Measurements from ENCODE around the gene METRNL.
"Not testable (repeated sequence)": the region's sequence is repeated elsewhere in the genome, so short reads cannot be mapped to it uniquely, and the experiment has no call there.

The METRNL gene

DNA sequence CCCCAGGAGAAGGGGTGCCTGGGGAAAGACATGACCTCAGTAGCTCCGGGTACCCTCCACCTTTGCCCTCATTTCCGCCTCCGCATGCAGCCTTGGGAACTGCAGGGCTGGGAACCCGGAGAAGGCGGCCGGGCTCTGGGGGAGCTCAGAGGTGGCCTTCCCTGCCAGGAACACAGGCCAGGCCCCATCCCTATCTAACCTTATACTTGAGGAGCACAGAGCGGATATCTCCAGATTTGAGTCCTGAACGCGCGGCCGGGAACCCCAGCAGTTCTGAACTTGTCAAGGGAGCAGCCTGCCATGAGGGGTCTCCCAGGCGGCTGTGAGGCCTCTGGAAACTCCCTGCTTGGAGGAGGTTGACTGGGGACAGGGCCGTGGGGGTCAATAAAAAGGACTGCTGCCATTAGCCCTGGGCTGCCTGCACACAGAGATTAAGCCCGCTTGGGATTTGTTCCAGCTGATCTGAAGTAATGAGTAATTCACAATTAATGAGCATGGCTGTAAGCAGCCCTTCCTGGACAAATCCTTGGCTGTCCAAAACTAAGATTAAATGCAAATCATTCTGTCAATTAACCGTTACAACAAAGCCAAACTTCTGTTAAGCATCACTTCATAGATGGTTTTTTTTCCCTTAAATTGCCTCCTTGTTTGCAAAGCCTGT is 26.3 kb upstream of the METRNL start:
- no peak for DNase-seq

DNA sequence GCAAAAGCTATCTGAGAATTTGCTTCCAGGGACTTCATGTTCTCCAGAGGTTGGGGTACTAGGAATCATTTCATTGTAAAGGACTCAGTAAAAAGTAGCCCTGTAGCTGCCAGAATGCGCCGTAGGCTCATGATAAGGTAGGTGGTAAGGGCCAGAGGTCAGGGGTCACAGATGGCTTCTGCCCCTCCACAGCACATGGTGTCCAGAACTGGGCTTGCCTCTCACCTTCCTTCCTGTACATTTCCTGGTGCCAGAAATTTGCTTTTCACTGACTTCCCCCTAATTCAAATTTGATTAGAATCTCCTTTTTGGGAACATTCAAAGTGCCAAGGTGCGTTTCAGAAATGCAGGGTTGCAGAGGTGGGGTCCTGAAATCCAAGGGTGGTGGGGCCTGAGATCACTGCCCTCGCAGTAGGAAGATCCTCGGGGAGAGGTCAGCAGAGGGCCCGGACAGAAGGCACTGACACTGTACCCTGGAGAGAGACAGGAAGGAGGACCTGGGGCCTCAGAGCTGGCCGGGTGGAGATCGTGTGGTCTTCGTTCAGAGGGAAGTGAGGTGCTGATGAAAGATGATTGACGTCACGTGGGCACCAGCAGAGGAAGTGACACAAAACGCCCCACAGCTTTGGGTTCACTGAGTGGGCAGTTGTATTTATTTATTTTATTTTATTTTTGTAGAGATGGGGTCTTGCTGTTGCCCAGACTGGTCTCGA is 25.5 kb upstream of the METRNL start:
- DNase-seq = peak; percentile 44

DNA sequence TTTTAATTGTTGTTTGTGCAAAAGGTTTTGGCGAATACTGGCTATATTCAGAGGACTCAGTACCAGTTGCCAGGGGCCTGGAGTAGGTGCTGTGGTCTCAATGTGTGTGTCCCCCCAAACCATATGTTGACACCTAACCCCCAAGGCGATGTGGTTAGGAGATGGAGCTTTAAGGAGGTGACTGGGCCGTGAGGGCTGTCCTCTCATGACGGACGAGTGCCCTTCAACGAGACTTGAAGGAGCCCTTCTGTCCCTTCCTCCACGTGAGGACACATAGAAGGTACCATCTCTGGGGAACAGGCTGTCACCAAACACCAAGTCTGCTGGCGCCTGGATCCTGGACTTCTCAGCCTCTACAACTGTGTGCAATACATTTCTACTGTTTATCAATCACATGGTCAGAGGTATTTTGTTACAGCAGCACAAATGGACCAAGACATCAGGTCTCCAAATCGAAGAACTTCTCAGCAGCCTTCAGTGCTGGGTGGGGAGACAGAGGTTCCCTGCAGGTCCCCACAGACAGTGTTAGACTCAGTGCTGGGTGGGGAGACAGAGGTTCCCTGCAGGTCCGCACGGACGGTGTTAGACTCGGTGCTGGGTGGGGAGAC is 24.8 kb upstream of the METRNL start:
- DNase-seq = no peak

DNA sequence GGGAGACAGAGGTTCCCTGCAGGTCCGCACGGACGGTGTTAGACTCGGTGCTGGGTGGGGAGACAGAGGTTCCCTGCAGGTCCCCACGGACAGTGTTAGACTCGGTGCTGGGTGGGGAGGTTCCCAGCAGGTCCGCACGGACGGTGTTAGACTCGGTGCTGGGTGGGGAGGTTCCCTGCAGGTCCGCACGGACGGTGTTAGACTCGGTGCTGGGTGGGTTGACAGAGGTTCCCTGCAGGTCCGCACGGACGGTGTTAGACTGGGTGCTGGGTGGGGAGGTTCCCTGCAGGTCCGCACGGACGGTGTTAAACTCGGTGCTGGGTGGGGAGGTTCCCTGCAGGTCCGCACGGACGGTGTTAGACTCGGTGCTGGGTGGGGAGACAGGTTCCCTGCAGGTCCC is 24.2 kb upstream of the METRNL start:
- not testable (repeated sequence) for DNase-seq

DNA sequence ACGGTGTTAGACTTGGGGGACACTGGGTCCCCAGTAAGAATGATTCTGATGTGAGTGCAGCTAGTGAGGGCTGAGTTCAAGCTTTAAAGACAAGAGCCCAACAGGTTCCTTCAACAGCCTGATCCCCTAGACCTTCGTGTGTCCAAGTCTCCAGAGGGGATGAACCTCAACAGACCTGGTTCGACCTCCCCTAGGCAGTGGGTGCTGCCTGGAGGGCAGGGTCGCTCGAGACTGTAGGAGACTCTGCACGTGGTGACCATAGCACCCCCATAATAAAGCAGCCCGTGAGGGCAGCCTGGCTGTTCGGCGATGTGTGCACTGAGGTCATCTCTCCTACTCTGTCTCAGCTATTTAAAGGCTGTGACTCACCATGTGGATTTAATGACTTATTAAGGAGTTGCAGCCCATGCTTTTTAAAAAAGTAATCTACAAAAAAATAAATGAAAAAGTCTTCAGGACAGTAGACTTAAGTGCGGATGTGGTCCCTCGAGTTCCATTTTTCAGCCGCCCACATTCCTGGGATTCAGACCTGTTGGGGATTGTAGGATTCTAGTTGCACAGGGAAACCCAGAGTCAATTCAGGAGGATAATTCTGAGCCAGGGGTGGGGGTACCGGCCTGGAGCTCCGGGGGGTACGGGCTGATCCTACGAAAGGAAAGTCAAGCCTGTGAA is 23.4 kb upstream of the METRNL start:
- DNase-seq = no peak

DNA sequence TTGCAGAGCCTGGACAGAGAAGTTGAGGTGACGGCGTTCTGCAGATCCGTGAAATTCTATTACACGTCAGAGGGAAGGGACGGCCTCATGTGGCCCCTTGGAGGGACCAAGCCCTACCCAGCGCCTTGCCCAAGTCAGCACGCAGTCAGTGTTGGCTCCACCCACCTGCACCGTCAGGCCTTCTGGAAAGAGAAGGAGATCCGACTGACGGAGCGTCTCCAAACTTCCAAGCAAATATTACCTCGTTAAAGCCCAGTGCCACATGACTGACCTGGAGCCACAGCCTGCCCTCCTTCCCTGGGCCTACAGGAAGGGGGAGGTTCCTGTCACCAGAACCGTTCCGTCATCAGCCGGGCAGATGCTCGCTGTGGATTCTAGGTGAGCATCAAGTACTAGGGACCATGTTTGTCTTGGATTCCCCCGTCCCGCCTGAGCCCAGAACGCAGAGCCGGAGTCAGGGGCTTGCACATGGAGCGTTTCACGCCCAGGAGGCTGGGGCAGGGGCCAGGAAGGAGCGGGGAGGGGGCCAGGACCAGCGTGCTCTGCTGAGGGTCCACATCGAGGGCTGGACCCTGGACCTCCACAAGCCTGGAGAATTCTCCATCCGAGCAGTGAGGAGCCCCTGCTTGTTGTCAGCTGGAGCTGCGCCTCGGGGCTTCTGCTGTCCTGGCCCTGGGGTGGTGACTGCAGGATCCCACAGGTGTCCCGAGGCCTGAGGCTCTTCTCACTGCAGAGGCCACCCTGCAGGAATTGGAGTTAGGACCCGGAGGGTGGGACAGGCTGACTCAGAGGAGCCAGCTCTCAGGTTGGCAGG is 22.6 kb upstream of the METRNL start:
- DNase-seq = no peak

DNA sequence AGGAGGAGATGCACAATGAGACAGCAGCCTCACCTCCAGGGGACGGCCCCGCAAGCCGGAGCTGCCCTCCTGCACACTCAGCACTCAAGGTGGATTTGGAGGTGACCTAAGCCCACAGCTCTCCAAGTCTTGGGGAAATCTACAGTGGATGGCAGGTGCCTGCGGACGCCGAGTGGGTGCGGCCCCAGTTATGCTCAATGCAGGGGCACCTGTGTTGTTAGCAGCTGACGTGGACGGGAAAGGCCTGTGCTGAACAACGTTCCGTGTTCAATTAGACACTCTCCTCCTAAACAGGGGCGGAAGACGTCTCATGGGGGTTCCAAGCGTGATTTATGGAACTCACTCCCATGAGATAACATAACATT is 22.0 kb upstream of the METRNL start:
- no peak for DNase-seq

DNA sequence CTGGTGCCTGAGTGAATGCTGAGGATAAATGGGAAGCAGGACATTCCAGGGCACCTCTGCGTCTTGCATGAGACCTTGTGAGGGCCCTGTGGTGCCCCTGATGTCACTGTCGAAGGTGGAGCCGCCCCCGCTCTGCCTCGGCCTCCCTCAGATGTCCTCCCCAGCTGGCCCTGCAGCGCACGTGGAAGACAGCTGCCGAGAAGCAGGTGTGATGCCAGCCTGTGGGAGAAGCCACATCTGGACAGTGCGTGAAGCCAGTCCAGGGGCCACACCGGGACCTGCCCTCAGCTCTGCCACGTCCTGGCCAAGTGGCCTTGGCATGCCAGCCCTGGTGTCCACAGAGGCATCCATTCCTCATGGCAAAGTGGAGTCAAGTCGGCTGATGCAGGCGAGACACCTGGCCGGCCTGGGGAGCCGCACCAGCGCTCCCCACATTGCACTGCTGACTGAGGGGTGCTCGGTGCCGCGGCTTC is 21.6 kb upstream of the METRNL start:
- DNase-seq = no peak

DNA sequence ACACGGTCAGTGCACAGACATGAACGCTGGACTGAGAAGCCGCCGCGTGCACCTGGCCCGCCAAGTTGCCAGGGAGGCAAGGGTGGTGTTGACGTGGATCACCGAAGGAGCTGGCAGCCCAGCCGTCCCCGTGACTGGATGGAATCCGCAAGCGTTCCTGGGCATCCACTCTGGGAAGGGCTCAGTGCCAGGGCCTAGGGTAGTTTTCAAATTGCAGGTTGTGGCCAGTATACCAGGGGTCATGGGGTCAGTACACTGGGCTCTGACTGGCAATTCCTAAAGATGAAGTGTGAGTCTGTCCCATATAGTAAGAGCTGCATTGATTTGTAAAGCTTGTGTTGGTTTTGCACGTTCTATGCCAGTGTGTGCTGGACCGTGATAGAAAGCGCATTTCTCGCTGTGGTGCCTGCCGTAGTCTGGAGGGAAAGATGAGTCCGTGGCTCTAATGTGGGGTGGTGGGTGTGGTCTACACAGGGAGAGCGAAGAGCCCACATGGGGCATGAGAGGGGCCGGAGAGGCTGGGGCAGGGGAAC is 21.1 kb upstream of the METRNL start:
- DNase-seq = no peak

DNA sequence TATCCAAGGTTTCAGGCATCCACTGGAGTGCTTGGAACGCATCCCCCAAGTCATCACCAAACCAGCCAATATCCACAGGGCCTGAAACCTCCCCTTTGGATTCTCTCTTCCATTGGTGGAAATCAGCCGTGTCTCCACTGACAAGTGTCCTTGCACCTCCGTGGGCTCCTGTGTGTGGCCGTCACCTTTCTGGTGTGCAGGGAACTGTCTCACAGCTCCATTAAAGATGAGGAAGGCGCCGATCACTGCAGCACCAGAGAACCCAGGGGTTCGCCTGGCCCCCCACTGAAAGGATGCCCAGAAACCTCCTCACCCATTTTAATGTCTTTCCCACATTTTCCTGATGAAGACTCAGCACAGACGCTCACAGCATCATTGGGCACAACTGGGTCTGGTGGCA is 17.8 kb upstream of the METRNL start:
- DNase-seq = no peak

DNA sequence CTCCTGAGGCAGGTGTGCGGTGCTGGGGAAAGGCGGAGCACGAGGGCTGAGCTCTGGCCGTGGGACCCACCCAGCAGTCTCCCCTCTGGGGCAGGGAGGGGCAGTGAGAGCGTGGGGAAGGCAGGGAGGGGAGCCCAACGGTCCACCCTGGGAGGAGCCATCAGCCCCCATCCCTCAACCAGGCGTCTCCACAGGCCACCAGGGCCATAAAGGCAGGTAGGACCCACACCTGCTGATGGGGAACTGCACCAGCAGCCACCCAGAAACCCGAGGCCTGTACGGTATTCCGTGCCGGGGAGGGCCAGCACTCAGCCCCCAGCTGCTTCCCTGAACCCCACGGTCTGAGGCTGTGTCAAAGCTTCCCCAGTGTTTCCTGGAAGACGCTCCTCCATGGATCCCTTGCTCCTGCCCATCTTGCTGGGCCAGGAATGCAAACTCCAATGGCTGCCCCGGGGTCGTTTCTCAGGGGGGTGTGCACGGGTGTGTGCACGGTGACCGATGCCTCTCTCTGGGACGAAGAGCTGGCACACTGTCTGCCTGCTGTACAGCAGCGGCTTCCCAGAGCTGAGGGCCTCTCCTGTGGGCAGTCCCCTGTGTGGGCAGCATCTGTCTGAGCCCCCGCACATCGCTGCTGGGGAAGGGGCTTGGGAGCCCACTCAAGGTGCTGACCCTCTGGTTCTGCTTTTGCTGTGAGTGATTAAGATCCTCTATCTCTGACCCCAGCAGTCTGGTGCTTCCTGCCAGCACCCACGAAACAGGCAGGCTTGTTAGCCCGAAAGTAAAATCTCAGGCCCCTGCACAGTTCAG is 17.2 kb upstream of the METRNL start:
- no peak for DNase-seq

DNA sequence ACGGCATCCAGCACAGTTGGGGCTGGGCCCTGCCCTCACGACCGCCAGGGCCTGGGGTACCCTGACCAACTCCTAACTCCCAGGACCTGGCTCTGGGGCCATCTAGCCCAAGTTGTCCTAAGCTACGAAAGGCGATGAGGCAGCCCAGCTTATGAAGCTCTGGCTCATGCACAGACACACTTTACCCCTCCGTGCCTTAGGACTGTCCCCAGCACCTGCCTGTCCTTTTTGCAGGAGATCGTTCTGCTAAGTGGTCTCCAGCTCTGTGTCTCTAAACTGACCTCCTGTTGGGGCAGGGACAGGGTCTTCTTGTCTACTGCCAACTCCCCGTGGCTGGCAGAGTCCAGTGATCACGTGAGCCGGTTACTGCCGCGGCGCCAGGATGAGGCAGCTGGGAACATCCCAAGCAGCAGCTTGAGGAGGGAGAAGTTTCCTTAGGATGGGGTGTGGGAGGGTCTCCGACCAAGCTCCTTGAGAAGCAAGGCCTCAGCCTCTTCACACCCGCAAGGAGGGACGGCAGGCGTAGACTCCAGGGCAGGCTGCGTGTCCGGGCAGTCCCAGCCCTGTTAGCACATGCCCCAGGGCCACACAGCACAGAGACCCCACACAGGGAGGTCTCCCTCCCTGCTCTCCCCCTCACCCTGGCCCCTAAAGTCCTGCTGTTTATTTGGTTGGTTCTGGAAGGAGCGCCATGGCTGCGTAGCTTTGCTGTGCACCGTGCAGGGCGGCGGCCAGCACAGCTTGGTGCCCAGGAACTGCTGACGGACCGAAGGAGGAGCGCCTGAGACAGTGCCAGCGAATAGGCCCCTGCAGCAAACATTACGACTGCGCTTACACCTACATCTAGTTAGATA is 16.4 kb upstream of the METRNL start:
- DNase-seq = no peak

DNA sequence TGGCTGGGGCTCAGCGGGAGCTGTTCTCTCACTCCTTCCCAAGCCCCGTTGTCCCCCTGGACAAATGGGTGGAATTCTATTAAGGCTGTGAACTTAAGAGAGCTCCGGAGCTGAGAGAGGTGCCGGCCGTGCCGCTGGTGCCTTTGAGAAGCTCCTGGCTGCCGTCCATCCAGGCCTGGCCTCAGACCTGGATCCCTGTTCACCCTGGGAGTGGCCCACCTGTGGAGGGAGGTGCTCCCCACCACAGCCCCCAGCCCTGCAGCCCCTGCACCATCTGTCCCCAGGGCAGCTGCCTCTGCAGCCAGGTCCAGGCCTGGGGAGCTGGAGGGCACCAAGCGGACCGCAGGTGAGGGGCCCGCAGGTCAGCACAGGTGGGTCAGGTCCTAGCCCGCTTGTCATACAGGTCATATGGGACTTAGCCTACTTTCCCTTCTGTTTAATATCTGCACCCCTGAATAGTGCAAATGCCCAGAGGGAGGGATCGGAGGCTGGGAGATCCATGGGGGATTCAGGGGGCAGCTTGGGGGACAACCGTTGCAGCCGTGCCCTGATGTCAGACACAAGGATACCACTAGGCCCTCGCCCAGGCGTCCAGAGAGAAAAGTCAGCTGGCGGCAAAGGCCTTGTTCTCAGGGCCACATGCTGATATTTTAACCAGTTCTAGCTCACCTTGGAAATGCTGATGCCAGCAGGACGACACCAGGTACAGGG is 15.2 kb upstream of the METRNL start:
- no peak for DNase-seq

DNA sequence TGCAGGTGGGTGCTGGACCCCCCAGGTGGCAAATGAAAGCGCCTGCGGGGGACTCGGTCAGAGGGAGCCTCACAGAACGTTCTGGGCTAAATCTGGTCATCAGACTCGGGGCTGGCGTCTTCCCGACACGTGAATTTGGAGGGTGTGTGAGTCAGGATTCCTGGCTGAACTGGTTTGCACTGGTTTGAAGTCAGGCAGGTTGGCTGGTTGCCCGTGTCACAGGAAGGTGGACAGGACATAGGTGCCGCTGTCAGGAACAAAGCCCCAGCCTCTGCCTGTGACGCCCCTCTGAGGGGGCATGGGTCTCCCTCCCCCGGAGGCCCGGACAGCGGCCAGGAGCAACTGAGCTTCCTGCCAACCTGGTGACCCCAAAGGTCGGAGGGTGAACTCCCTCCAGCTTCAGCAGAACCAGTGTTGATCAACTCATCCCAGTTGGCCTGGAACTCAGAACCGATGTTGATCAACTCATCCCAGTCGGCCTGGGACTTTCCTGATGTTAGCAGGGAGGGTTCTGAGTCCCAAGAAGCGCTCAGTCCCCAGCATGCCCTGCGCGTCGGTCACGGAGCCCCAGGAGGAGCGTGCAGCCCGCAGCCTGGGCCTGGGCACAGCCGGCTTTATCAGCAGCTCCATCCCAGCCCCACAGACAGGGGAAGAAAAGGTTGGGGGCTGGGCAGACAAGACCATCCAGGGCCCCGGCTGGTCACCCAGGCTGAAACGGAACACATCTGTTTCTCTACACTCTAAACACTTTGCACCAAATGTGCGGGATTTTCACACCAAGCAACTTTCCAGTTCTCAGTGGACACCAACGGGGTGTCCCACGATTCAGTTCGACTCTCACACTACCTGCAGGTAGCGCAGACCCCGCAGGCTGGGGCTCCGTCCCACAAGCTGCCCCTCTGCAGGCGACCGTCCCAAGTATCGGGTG is 14.4 kb upstream of the METRNL start:
- DNase-seq = no peak

DNA sequence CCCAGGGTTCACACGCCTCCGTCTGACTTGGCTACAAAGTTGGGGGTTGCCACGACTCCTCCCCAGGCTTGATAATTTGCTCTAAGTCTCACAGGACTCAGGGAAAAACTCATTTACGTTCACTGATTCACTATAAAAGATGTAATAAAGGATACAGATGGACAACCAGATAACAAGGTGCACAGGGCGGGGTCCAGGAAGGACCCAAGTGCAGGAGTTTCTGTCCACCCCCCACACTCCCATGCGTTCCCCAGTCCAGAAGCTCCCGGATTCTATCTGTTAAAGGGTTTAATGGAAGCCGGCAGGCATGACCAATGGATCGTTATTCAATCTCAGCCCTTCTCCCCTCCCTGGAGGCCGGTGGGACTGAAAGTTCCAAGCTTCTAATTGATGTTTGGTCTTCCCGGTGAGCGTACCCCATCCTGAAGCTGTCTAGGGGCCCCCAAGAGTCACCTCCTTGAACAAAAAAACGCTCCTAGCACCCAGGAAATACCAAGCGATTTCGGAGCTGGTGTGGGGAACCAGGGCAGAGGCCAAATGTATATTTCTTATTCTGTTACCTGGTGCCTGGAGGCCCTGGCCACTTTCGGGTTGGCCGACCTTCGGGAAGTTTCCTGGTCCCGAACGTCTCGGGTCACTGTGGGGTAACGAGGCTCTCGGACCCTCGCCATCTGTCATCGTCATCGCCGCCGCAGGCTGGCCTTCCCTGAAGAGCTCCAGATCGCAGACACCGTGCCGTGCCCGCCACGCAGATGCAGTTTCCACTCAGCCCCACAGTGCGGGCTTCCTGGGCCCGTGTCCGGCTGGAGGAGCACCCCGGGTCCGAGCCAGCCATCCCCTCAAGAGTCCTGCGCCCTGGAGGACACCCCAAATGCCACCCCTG is 13.5 kb upstream of the METRNL start:
- DNase-seq = no peak

DNA sequence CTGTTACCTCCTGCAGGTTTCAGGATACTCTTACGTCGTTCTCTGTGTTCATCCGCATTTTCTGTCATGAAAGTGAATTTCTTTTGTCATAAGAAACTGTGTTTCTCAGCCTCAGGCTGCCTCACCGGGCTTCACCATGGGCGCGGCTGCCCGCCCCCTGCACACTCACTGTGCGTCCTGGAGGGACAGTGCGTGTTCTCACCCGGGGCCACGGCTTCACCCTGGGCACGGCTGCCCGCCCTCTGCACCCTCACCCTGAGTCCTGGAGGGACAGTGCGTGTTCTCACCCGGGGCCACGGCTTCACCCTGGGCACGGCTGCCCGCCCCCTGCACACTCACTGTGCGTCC is 12.9 kb upstream of the METRNL start:
- DNase-seq = not testable (repeated sequence)

DNA sequence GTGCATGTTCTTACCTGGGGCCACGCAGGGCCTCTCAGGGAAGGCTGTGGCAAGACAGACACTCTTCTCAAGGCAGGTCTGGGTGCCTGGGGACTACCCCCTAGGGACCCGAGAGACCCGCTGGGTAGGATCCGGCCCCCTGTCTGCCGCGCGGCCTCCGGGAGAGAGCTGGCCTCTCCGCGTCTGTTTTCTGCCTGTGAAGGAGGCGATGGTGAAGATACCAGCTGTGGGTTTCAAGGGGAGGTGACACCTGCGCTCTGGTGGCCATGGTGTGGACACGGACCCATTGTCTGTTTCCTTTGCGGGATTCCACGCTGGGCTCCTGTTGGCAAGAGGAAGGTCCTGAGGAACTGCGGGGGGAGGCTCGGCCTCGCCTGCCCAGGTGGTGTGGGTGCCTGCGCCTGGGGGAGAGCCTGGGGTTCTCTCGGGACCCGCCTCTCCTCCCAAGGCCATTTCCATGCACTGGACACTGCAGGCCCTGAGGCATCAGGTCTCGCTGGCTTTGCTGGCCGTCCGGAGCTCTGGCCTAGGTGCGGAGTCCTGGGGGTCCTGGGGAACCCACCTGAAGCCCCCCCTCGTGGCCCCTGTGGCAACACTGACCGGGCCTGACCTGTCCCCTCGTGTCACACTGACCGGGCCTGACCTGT is 12.2 kb upstream of the METRNL start:
- DNase-seq = no peak

Measured in activated CD4-positive, alpha-beta T cell treated with anti-CD3 and anti-CD28 coated beads, Interleukin-10, Interleukin-2, amounts not matched to agents 100 ng/mL and 50 ng/mL, durations not matched to agents 16 hours and 8 hours (primary cell).